Measurements from ENCODE around the gene MAJIN. TPM values are rescaled to one million over a fixed set of nuclear protein-coding genes. Genes with fewer than 3 reads are reported as not detected.

Gene MAJIN
- total RNA-seq, 1 experiment from 2014 or later = not detected

DNA sequence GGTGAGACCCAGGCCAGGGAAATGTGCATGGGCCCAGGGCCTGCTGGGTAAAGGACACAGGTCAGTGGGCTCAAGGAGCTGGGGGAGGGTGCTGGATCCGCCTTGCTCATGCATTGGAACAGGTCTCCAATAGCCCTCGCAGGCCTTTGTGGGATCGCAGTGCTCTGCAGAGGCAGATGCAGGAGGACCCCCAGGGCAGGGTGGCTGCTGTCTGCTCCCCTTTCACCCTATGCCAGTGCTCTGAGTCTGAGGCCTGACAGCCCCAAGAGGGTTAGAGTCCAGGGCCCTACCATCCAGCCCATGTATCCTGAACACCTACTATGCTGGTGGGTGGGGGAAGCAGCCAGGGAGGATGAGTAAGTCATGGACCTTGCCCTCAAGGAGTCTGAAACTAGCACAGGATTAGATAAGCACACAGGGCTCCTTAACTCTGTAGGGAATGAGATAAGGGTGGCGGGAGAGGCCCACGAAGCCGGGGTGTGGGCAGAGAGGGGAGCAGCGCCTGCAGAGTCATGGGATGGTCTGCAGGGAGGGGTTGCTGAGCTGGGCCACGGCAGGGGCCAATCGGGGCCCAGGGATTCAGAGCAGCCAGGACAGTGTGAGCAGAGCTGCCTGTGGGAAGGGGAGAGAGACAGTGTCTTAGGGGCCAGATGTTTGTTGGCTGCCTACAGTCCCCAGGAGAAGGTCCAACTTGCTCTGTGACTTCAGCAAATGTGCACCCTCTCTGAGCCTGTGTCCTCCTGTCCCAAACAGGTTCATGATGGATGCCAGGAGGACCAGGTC, 83.0 kb downstream of the MAJIN start:
- Mint-ChIP-seq H3K36me3 (ENCODE audit: insufficient read depth, unreplicated experiment) (peaks cover 57% of the 10 kb centered on the region), H3K27ac (ENCODE audit: unreplicated experiment) (peak overlapping the region; percentile 82), H3K4me1 (ENCODE audit: low read depth, unreplicated experiment) (peaks cover 52% of the 10 kb centered on the region), H3K27me3 (ENCODE audit: insufficient read depth, unreplicated experiment) (no peaks in the 10 kb centered on the region), H3K9me3 (ENCODE audit: unreplicated experiment) (no peaks in the 10 kb centered on the region), H3K4me3 (ENCODE audit: unreplicated experiment) (peak overlapping the region; percentile 62)
- H3K36me3 ChIP-seq (ENCODE audit: control insufficient read depth, insufficient read depth, low read length) = peaks cover 12% of the 10 kb centered on the region
- intact Hi-C loops (cut with micrococcal nuclease; ENCODE audit: unreplicated experiment) = loop anchor here (1.0 to 2.0 kb wide), 5 partner anchors 11 to 124 kb away; partner anchors contain the start of genes ATG2A and EHD1
- ChIA-PET CTCF (interaction anchor here (0.5 to 5.0 kb wide), 21 partner anchors 10 to 600 kb away, joined by 3 to 51 read pairs (median 4); partner anchors contain the start of genes ARL2, CDC42BPG, EHD1 and PPP2R5B), POLR2A (interaction anchor here (0.6 to 2.5 kb wide), 6 partner anchors 11 to 110 kb away, joined by 3 to 21 read pairs (median 4); partner anchors contain the start of genes EHD1 and SF1)
- no TSS peak for BruUV-seq (replicated peaks)
- H3K9me3 ChIP-seq = no peaks in the 10 kb centered on the region
- no peaks in the 10 kb centered on the region for H3K27me3 ChIP-seq (replicated peaks; ENCODE audit: control insufficient read depth, insufficient read depth, low read length)
- peak; percentile 95 to 98 for DNase-seq
- peaks cover 83% of the 10 kb centered on the region for H3K4me1 ChIP-seq
- TF ChIP-seq, protein P1, sequence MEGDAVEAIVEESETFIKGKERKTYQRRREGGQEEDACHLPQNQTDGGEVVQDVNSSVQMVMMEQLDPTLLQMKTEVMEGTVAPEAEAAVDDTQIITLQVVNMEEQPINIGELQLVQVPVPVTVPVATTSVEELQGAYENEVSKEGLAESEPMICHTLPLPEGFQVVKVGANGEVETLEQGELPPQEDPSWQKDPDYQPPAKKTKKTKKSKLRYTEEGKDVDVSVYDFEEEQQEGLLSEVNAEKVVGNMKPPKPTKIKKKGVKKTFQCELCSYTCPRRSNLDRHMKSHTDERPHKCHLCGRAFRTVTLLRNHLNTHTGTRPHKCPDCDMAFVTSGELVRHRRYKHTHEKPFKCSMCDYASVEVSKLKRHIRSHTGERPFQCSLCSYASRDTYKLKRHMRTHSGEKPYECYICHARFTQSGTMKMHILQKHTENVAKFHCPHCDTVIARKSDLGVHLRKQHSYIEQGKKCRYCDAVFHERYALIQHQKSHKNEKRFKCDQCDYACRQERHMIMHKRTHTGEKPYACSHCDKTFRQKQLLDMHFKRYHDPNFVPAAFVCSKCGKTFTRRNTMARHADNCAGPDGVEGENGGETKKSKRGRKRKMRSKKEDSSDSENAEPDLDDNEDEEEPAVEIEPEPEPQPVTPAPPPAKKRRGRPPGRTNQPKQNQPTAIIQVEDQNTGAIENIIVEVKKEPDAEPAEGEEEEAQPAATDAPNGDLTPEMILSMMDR (IDR thresholded peaks at IDR 0.05; ENCODE audit: insufficient read depth in 1 of 2, low read depth in 1 of 2, low read length in 1 of 2, severe bottlenecking in 1 of 2, unreplicated experiment in 1 of 2) = no peak
- H3K4me3 ChIP-seq (ENCODE audit: low read depth, low read length) = no peak overlapping the region

GRCh38 chr11:64888406-64888728, 83.5 kb downstream of the MAJIN start:
- Histone ChIP-seq H3K36me3 (ENCODE audit: control insufficient read depth, insufficient read depth, low read length) (peaks cover 12% of the 10 kb centered on the region), H3K27me3 (replicated peaks; ENCODE audit: control insufficient read depth, insufficient read depth, low read length) (no peaks in the 10 kb centered on the region), H3K4me1 (peaks cover 78% of the 10 kb centered on the region), H3K4me3 (ENCODE audit: low read depth, low read length) (no peak overlapping the region), H3K9me3 (no peaks in the 10 kb centered on the region)
- Mint-ChIP-seq H3K4me3 (ENCODE audit: unreplicated experiment) (peak overlapping the region; percentile 62), H3K27ac (ENCODE audit: unreplicated experiment) (peak overlapping the region; percentile 82), H3K4me1 (ENCODE audit: low read depth, unreplicated experiment) (peaks cover 55% of the 10 kb centered on the region), H3K36me3 (ENCODE audit: insufficient read depth, unreplicated experiment) (peaks cover 60% of the 10 kb centered on the region), H3K27me3 (ENCODE audit: insufficient read depth, unreplicated experiment) (no peaks in the 10 kb centered on the region), H3K9me3 (ENCODE audit: unreplicated experiment) (no peaks in the 10 kb centered on the region)
- intact Hi-C loops (cut with micrococcal nuclease; ENCODE audit: unreplicated experiment) = loop anchor here (2.0 kb wide), 2 partner anchors 18 to 124 kb away; no protein-coding TSS in a partner anchor
- ChIA-PET CTCF (interaction anchor here (0.5 to 5.0 kb wide), 25 partner anchors 9 to 617 kb away, joined by 3 to 51 read pairs (median 5); partner anchors contain the start of genes ARL2, CDC42BPG, EHD1 and PPP2R5B), POLR2A (interaction anchor here (1.1 to 2.5 kb wide), 2 partner anchors 10 to 110 kb away, joined by 3 to 21 read pairs; partner anchors contain the start of genes EHD1 and SF1)
- TF ChIP-seq, protein P1 (IDR thresholded peaks at IDR 0.05; ENCODE audit: insufficient read depth in 1 of 2, low read depth in 1 of 2, low read length in 1 of 2, severe bottlenecking in 1 of 2, unreplicated experiment in 1 of 2) = no peak
- DNase-seq = no peak
- BruUV-seq (replicated peaks) = no TSS peak

Small RNA genes lying within 50 kb of the gene (microRNA-seq; reads per million reads assigned to microRNA genes)
- gene MIR6749 (not detected), gene MIR6750 (3.5 reads per million, percentile 22 among the genes with 10 or more reads in this experiment), gene MIR6879 (not detected)

Other genes with a start within 250 kb of the MAJIN start
- gene NRXN2, start 248.9 kb downstream of the MAJIN start, total RNA-seq (2022) = 6.5 and 7.6 TPM in 2 replicates
- gene RASGRP2, start 228.0 kb downstream of the MAJIN start, total RNA-seq (2022) = 4.0 and 4.1 TPM in 2 replicates
- 0.51 and 1.4 TPM in 2 replicates for gene PYGM, start 212.1 kb downstream of the MAJIN start, total RNA-seq (2022)
- 359 and 386 TPM in 2 replicates for gene SF1, start 193.6 kb downstream of the MAJIN start, total RNA-seq (2022)
- 16.8 and 21.4 TPM in 2 replicates for gene MAP4K2, start 168.9 kb downstream of the MAJIN start, total RNA-seq (2022)
- 32.7 and 36.8 TPM in 2 replicates for gene MEN1, start 161.6 kb downstream of the MAJIN start, total RNA-seq (2022)
- gene CDC42BPG, start 127.5 kb downstream of the MAJIN start, total RNA-seq (2022) = 29.1 and 36.0 TPM in 2 replicates
- 123 and 129 TPM in 2 replicates for gene EHD1, start 93.5 kb downstream of the MAJIN start, total RNA-seq (2022)
- 27.9 and 31.1 TPM in 2 replicates for gene ATG2A, start 54.9 kb downstream of the MAJIN start, total RNA-seq (2022)
- 7.4 and 7.7 TPM in 2 replicates for gene PPP2R5B, start 47.4 kb downstream of the MAJIN start, total RNA-seq (2022)
- gene GPHA2, start 36.2 kb downstream of the MAJIN start, total RNA-seq (2022) = not detected in 2 replicates
- 0.79 and 1.4 TPM in 2 replicates for gene BATF2, start 24.9 kb upstream of the MAJIN start, total RNA-seq (2022)
- gene ARL2, start 42.1 kb upstream of the MAJIN start, total RNA-seq (2022) = 91.7 and 103 TPM in 2 replicates
- 35.5 and 35.8 TPM in 2 replicates for gene SNX15, start 55.3 kb upstream of the MAJIN start, total RNA-seq (2022)
- gene SAC3D1, start 69.1 kb upstream of the MAJIN start, total RNA-seq (2022) = 21.2 and 21.6 TPM in 2 replicates
- gene NAALADL1, start 86.4 kb upstream of the MAJIN start, total RNA-seq (2022) = 0.16 and 0.23 TPM in 2 replicates
- 67.0 and 71.1 TPM in 2 replicates for gene CDCA5, start 111.9 kb upstream of the MAJIN start, total RNA-seq (2022)
- gene ZFPL1, start 112.1 kb upstream of the MAJIN start, total RNA-seq (2022) = 44.5 and 46.0 TPM in 2 replicates
- gene VPS51, start 124.1 kb upstream of the MAJIN start, total RNA-seq (2022) = 147 and 158 TPM in 2 replicates
- gene TM7SF2, start 139.8 kb upstream of the MAJIN start, total RNA-seq (2022) = 62.9 and 73.8 TPM in 2 replicates
- 12.2 and 14.7 TPM in 2 replicates for gene ZNHIT2, start 145.6 kb upstream of the MAJIN start, total RNA-seq (2022)
- 918 and 972 TPM in 2 replicates for gene FAU, start 150.0 kb upstream of the MAJIN start, total RNA-seq (2022)
- gene MRPL49, start 150.2 kb upstream of the MAJIN start, total RNA-seq (2022) = 89.2 and 95.1 TPM in 2 replicates
- 50.9 and 56.5 TPM in 2 replicates for gene SYVN1, start 162.4 kb upstream of the MAJIN start, total RNA-seq (2022)
- gene SPDYC, start 198.1 kb upstream of the MAJIN start, total RNA-seq (2022) = not detected in 2 replicates
- gene CAPN1, start 209.8 kb upstream of the MAJIN start, total RNA-seq (2022) = 238 and 244 TPM in 2 replicates